H1 (cell line): Measurements from ENCODE around the gene OPCML. TPM values are rescaled to one million over a fixed set of nuclear protein-coding genes. Genes with fewer than 3 reads are reported as not detected.

Source experiments
- CTCF ChIA-PET: fragments of 300-600 bp; sonication (Branson Sonifier 250); formaldehyde crosslinking; loops from one replicate; lab custom pipeline; 2021; ENCODE audit not compliant: partially characterized antibody; lab: Charles Lee
- POLR2A ChIA-PET: fragments of 300-600 bp; sonication (Branson Sonifier 250); formaldehyde crosslinking; loops from one replicate; lab custom pipeline; 2021; ENCODE audit warnings: inconsistent platforms; ENCODE audit not compliant: partially characterized antibody; lab: Charles Lee
- DNase-seq, 2 experiments: peaks; one replicate each; pipeline versions ENCODE4 v3.0.0 to v3.0.0-alpha.2; 2010 to 2022; ENCODE audit warnings: low spot score in 2 of 2, low read depth in 1 of 2, mixed read lengths in 1 of 2
- FAIRE-seq: peaks from 2 replicates; lab custom pipeline; 2011; peaks lifted over from hg19 to GRCh38; lab: Jason Lieb, UNC
- H2AFZ ChIP-seq: 2 replicates; pipeline ENCODE4 v1.8.1; 2012; ENCODE audit warnings: low read length, inconsistent platforms
- H2AK5ac ChIP-seq: 2 replicates; pipeline ENCODE4 v1.6.1; 2013; ENCODE audit warnings: low read depth, low read length
- H2BK120ac ChIP-seq: replicated peaks from 2 replicates; pipeline ENCODE3; 2013; ENCODE audit warnings: low read depth, low read length, inconsistent platforms
- H2BK12ac ChIP-seq: 2 replicates; pipeline ENCODE4 v1.6.1; 2013; ENCODE audit warnings: low read depth, low read length
- H2BK15ac ChIP-seq: 2 replicates; pipeline ENCODE4 v1.6.1; 2013; ENCODE audit warnings: low read length
- H2BK20ac ChIP-seq: 2 replicates; pipeline ENCODE4 v1.6.1; 2013; ENCODE audit warnings: low read length
- H2BK5ac ChIP-seq: 2 replicates; pipeline ENCODE4 v1.6.1; 2013; ENCODE audit warnings: low read depth, low read length
- H3K14ac ChIP-seq: 2 replicates; pipeline ENCODE4 v1.6.1; 2013; ENCODE audit warnings: inconsistent platforms; ENCODE audit not compliant: insufficient read length
- H3K18ac ChIP-seq: 2 replicates; pipeline ENCODE4 v1.6.1; 2013; ENCODE audit warnings: low read length; ENCODE audit errors: extremely low read depth
- H3K23ac ChIP-seq: 2 replicates; pipeline ENCODE4 v1.6.1; 2013; ENCODE audit warnings: inconsistent platforms; ENCODE audit not compliant: insufficient read length
- H3K23me2 ChIP-seq: 2 replicates; pipeline ENCODE4 v1.6.1; 2013; ENCODE audit warnings: low read depth, low read length
- H3K27ac ChIP-seq: 2 replicates; pipeline ENCODE4 v1.6.1; 2011; ENCODE audit warnings: low read depth, low read length, inconsistent platforms
- H3K27me3 ChIP-seq, 4 experiments: replicated peaks in 1 of 4; 1 replicate in 1 of 4; 2 replicates in 3 of 4; pipeline versions ENCODE4 v1.6.1 to v1.8.1; 2011 to 2013; ENCODE audit warnings: low read length in 3 of 4, mild to moderate bottlenecking in 3 of 4, inconsistent platforms in 2 of 4, mixed read lengths in 2 of 4, moderate library complexity in 1 of 4; ENCODE audit not compliant: control insufficient read depth in 3 of 4, insufficient read depth in 3 of 4; ENCODE audit errors: extremely low read depth in 1 of 4
- H3K36me3 ChIP-seq, 4 experiments: 2 replicates each; pipeline versions ENCODE4 v1.6.1 to v1.8.1; 2011 to 2013; ENCODE audit warnings: mild to moderate bottlenecking in 4 of 4, low read length in 3 of 4, moderate library complexity in 2 of 4, control low read depth in 1 of 4, inconsistent platforms in 1 of 4; ENCODE audit not compliant: insufficient read depth in 4 of 4, control insufficient read depth in 2 of 4
- H3K4ac ChIP-seq: replicated peaks from 2 replicates; pipeline ENCODE3; 2013; ENCODE audit warnings: low read length, low read depth, mixed read lengths, inconsistent platforms; ENCODE audit not compliant: insufficient read length
- H3K4me1 ChIP-seq, 4 experiments: replicated peaks in 1 of 4; 1 replicate in 1 of 4; 2 replicates in 3 of 4; pipeline versions ENCODE4 v1.6.1 to v1.8.1; 2011 to 2013; ENCODE audit warnings: low read length in 3 of 4, inconsistent platforms in 2 of 4, mixed read lengths in 1 of 4; ENCODE audit not compliant: insufficient read depth in 4 of 4, control insufficient read depth in 3 of 4
- H3K4me2 ChIP-seq, 2 experiments: 2 replicates each; pipeline versions ENCODE4 v1.6.1 to v1.8.1; 2011 to 2013; ENCODE audit warnings: low read depth in 2 of 2, low read length in 2 of 2, control low read depth in 1 of 2, inconsistent platforms in 1 of 2, mild to moderate bottlenecking in 1 of 2; ENCODE audit not compliant: insufficient read depth in 1 of 2
- H3K4me3 ChIP-seq, 4 experiments: fragments of 200-600, 300-600 bp in 1 of 4; sonication (generic), shearing (Covaris generic), sonication (Bioruptor Twin) in 1 of 4; 2 replicates each; pipeline versions ENCODE4 v1.5.1 to v1.8.1; 2011 to 2016; ENCODE audit warnings: low read length in 4 of 4, low read depth in 3 of 4, control low read depth in 2 of 4, inconsistent platforms in 2 of 4, mild to moderate bottlenecking in 2 of 4, mixed read lengths in 1 of 4, moderate library complexity in 1 of 4; ENCODE audit not compliant: insufficient read depth in 2 of 4; ENCODE audit errors: extremely low read depth in 1 of 4
- H3K56ac ChIP-seq: replicated peaks from 2 replicates; pipeline ENCODE3; 2013; ENCODE audit warnings: low read depth, mild to moderate bottlenecking, mixed read lengths, low read length, inconsistent platforms; ENCODE audit not compliant: insufficient read length
- H3K79me1 ChIP-seq: 2 replicates; pipeline ENCODE4 v1.6.1; 2013; ENCODE audit warnings: low read depth, low read length, control low read depth
- H3K79me2 ChIP-seq, 2 experiments: 2 replicates each; pipeline versions ENCODE4 v1.6.1 to v1.8.1; 2012 to 2013; ENCODE audit warnings: low read length in 2 of 2, mild to moderate bottlenecking in 2 of 2, inconsistent platforms in 1 of 2; ENCODE audit not compliant: insufficient read depth in 2 of 2, control insufficient read depth in 1 of 2
- H3K9ac ChIP-seq, 4 experiments: replicated peaks in 1 of 4; 1 replicate in 1 of 4; 2 replicates in 3 of 4; pipeline versions ENCODE4 v1.6.1 to v1.8.1; 2011 to 2013; ENCODE audit warnings: low read depth in 3 of 4, low read length in 3 of 4, control low read depth in 2 of 4, mild to moderate bottlenecking in 2 of 4, moderate library complexity in 2 of 4, inconsistent platforms in 1 of 4; ENCODE audit errors: extremely low read depth in 1 of 4
- H3K9me3 ChIP-seq, 2 experiments: 2 replicates each; pipeline versions ENCODE4 v1.6.1 to v1.8.1; 2012 to 2013; ENCODE audit warnings: mild to moderate bottlenecking in 2 of 2, moderate library complexity in 2 of 2, control low read depth in 1 of 2, inconsistent platforms in 1 of 2, low read depth in 1 of 2, low read length in 1 of 2, mixed read lengths in 1 of 2; ENCODE audit not compliant: insufficient read depth in 2 of 2
- H4K20me1 ChIP-seq, 2 experiments: replicated peaks in 1 of 2; 2 replicates each; pipeline versions ENCODE3 to v1.8.1; 2011 to 2013; ENCODE audit warnings: inconsistent platforms in 2 of 2, low read length in 2 of 2, mild to moderate bottlenecking in 1 of 2; ENCODE audit not compliant: insufficient read depth in 2 of 2, control insufficient read depth in 1 of 2
- H4K5ac ChIP-seq: 2 replicates; pipeline ENCODE4 v1.6.1; 2013; ENCODE audit warnings: low read length, low read depth, mixed read lengths, inconsistent platforms; ENCODE audit not compliant: insufficient read length
- H4K8ac ChIP-seq: 2 replicates; pipeline ENCODE4 v1.8.0; 2013; ENCODE audit warnings: mild to moderate bottlenecking, moderate library complexity, low read length, inconsistent platforms; ENCODE audit not compliant: insufficient read depth; ENCODE audit errors: extremely low read depth
- H4K91ac ChIP-seq: replicated peaks from 2 replicates; pipeline ENCODE3; 2013; ENCODE audit warnings: low read length, mixed read lengths, inconsistent platforms; ENCODE audit not compliant: insufficient read length
- CBX8 ChIP-seq: fragments of 300-800, 300-1000 bp; sonication (generic); IDR thresholded peaks from 2 replicates; pipeline ENCODE4 v1.7.1; 2016; ENCODE audit warnings: low read depth, low read length, borderline replicate concordance
- GABPA ChIP-seq: IDR thresholded peaks from 2 replicates; pipeline ENCODE4 v1.6.1; 2011; ENCODE audit warnings: mild to moderate bottlenecking, low read length, moderate library complexity, borderline replicate concordance; ENCODE audit not compliant: insufficient read depth
- HDAC2 ChIP-seq, 2 experiments: fragments of 300-600 bp in 1 of 2; sonication (generic) in 1 of 2; IDR thresholded peaks; 2 replicates each; pipeline ENCODE4 v1.6.1; 2011 to 2012; ENCODE audit warnings: low read depth in 2 of 2, low read length in 2 of 2, mild to moderate bottlenecking in 2 of 2, moderate library complexity in 2 of 2, borderline replicate concordance in 1 of 2, inconsistent platforms in 1 of 2
- JUND ChIP-seq: IDR thresholded peaks from 2 replicates; pipeline ENCODE4 v1.6.1; 2011; ENCODE audit warnings: mild to moderate bottlenecking, improper control_type of control experiment, low read length
- KDM4A ChIP-seq: IDR thresholded peaks from one replicate; pipeline ENCODE4 v1.7.1; 2012; ENCODE audit warnings: low read depth, mild to moderate bottlenecking, moderate library complexity, low read length, inconsistent platforms; ENCODE audit not compliant: severe bottlenecking
- NRF1 ChIP-seq: IDR thresholded peaks from 2 replicates; pipeline ENCODE4 v1.6.1; 2011; ENCODE audit warnings: mild to moderate bottlenecking, low read depth, low read length, improper control_type of control experiment
- RBBP5 ChIP-seq: IDR thresholded peaks from 2 replicates; pipeline ENCODE4 v1.7.1; 2012; ENCODE audit warnings: low read depth, mild to moderate bottlenecking, inconsistent platforms, low read length, moderate library complexity, borderline replicate concordance
- SIN3A ChIP-seq, 2 experiments: IDR thresholded peaks in 1 of 2; conservative IDR thresholded peaks in 1 of 2; 2 replicates each; pipeline ENCODE4 v1.6.1; 2011 to 2012; ENCODE audit warnings: low read length in 2 of 2, improper control_type of control experiment in 1 of 2, low read depth in 1 of 2, mild to moderate bottlenecking in 1 of 2
- SIRT6 ChIP-seq: IDR thresholded peaks from one replicate; pipeline ENCODE4 v1.7.1; 2012; ENCODE audit warnings: low read length, inconsistent platforms
- YY1 ChIP-seq: IDR thresholded peaks from 2 replicates; pipeline ENCODE4 v1.6.1; 2011; ENCODE audit warnings: low read depth, mild to moderate bottlenecking, low read length
- WGBS, 2 experiments: shearing (Covaris generic) in 1 of 2; methylation state at CpG; one replicate each; pipeline versions ENCODE4 v1.1.6 to v1.1.7; 2013 to 2015; ENCODE audit warnings: low lambda C conversion rate in 2 of 2, mixed read lengths in 2 of 2, inconsistent platforms in 1 of 2, low coverage in 1 of 2, missing lambda C conversion rate in 1 of 2; ENCODE audit not compliant: insufficient replicate concordance in 2 of 2, insufficient coverage in 1 of 2, insufficient read length in 1 of 2; ENCODE audit errors: extremely low coverage in 1 of 2, missing lambda C conversion rate in 1 of 2; 5-methylcytosine and 5-hydroxymethylcytosine counted together
- polyA plus RNA-seq, 7 experiments: library from polyadenylated mRNA; depleted of rRNA in 3 of 7; stranded (reverse) in 5 of 7; unstranded in 2 of 7; fragments of >200 nt in 5 of 7; fragments of 200-250 nt in 2 of 7; gene quantifications; 1 replicate in 5 of 7; 2 replicates in 1 of 7; 4 replicates in 1 of 7; pipeline versions ENCODE4 v1.2.1 to v1.2.3, GENCODE V29; 2011 to 2013; ENCODE audit warnings: missing spikeins in 2 of 7, mixed read lengths in 2 of 7
- total RNA-seq: library from RNA; stranded (reverse); fragmentation: NEBNext Ultra II Directional; extraction: Animal tissue kit (Norgen Biotek cat#: 25700); gene quantifications from 2 replicates; pipeline ENCODE4 v1.2.1, GENCODE V29; 2021
- TF ChIP-seq, protein P1 (sequence below): IDR thresholded peaks from 2 replicates; pipeline ENCODE4 v1.6.1; 2012; ENCODE audit warnings: inconsistent platforms

OPCML gene
- total and polyA plus RNA-seq, 2 of the 8 experiments (the other 6 are each of a cell fraction or from before 2014, with no cell fraction given) = 2.3 to 3.1 TPM

DNA sequence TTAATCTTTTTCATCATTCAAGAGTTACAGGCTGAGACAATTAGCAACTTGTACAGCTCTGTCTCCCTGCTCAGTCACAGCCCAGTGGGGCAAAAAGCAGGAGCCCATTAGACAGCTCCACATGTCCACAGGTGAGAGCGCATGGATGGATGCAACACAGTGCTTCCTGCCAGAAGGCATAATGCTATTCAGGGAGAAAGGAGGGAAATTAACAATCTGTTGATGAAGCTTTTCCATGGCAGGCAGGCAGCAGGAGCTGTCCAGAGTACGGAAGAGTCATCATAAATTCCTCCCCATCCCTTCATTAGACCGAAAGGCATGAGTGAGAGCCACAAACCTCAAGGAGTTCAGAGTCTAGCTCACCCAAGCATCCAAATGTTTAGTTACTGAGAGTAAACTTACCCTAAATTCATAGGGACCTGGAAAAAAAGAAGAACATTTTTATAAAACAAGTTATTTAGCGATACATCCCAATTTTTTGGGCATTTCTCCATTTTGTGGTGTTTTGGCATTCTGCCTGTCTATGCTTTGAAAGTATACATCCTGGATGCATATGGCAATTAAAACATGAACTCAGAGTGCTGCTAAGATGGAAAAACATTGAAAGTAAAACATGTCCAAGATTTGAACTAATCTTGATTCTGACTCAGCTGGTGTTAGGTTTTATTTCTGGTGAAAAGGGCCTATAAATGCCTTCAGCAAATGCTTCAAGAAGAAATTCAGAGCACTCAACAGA is 428.1 kb downstream of the OPCML start:
- TF ChIP-seq, protein P1, sequence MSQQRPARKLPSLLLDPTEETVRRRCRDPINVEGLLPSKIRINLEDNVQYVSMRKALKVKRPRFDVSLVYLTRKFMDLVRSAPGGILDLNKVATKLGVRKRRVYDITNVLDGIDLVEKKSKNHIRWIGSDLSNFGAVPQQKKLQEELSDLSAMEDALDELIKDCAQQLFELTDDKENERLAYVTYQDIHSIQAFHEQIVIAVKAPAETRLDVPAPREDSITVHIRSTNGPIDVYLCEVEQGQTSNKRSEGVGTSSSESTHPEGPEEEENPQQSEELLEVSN = no peak
- TF ChIP-seq HDAC2 (IDR thresholded peaks at IDR 0.05; ENCODE audit: borderline replicate concordance in 1 of 2, low read depth in 2 of 2, low read length in 2 of 2) (no peak), CBX8 (no peak), GABPA (no peak), SIRT6 (no peak), KDM4A (no peak), RBBP5 (no peak), SIN3A (conservative IDR thresholded peaks at IDR 0.05 in 1 of 2, IDR thresholded peaks at IDR 0.05 in 1 of 2; ENCODE audit: low read depth in 1 of 2, low read length in 2 of 2) (no peak), JUND (no peak), YY1 (no peak), NRF1 (no peak)
- no peaks in the 10 kb centered on the region for H3K23me2 ChIP-seq
- no peak overlapping the region for H3K14ac ChIP-seq
- ChIA-PET POLR2A (no interaction called here), CTCF (interaction anchor here (0.7 to 1.9 kb wide), 5 partner anchors 30 to 1252 kb away, joined by 3 to 6 read pairs (median 5); no protein-coding TSS in a partner anchor)
- H2BK20ac ChIP-seq = no peak overlapping the region
- no peaks in the 10 kb centered on the region for H3K36me3 ChIP-seq
- H3K9me3 ChIP-seq = no peaks in the 10 kb centered on the region; a peak in 1 of 4 replicates
- H4K8ac ChIP-seq = no peak overlapping the region
- no peak overlapping the region for H2BK5ac ChIP-seq
- H3K9ac ChIP-seq = no peak overlapping the region
- no peaks in the 10 kb centered on the region for H4K20me1 ChIP-seq
- H2AFZ ChIP-seq = no peak overlapping the region
- no peak overlapping the region for H4K5ac ChIP-seq
- H3K4me1 ChIP-seq = no peaks in the 10 kb centered on the region
- H3K18ac ChIP-seq = no peak overlapping the region
- no peak for DNase-seq
- H3K4ac ChIP-seq = no peak overlapping the region
- no peak overlapping the region for H2BK12ac ChIP-seq
- no peak overlapping the region for H2BK120ac ChIP-seq
- no peak overlapping the region for H3K4me3 ChIP-seq
- WGBS, 2 experiments = 98% methylated on average over 4 of the region's 4 CpGs; no CpG with 5 or more reads in 1 of the 2 experiments
- no peak overlapping the region for H2AK5ac ChIP-seq
- no peak overlapping the region for H4K91ac ChIP-seq
- FAIRE-seq = no peak
- H3K23ac ChIP-seq = no peak overlapping the region
- no peaks in the 10 kb centered on the region for H3K79me1 ChIP-seq
- H3K56ac ChIP-seq = no peak overlapping the region
- H3K79me2 ChIP-seq = no peaks in the 10 kb centered on the region
- no peak overlapping the region for H3K27ac ChIP-seq
- no peak overlapping the region for H3K4me2 ChIP-seq
- H3K27me3 ChIP-seq = no peaks in the 10 kb centered on the region
- H2BK15ac ChIP-seq = no peak overlapping the region
